GM12872 (cell line): ENCODE results near the gene HLCS.

ENCODE experiments used
- CTCF ChIP-seq: IDR thresholded peaks from 3 replicates; pipeline ENCODE4 v1.5.1; 2011; ENCODE audit warnings: low read depth, mild to moderate bottlenecking, low read length, moderate library complexity; ENCODE audit not compliant: insufficient read depth

Gene HLCS

DNA sequence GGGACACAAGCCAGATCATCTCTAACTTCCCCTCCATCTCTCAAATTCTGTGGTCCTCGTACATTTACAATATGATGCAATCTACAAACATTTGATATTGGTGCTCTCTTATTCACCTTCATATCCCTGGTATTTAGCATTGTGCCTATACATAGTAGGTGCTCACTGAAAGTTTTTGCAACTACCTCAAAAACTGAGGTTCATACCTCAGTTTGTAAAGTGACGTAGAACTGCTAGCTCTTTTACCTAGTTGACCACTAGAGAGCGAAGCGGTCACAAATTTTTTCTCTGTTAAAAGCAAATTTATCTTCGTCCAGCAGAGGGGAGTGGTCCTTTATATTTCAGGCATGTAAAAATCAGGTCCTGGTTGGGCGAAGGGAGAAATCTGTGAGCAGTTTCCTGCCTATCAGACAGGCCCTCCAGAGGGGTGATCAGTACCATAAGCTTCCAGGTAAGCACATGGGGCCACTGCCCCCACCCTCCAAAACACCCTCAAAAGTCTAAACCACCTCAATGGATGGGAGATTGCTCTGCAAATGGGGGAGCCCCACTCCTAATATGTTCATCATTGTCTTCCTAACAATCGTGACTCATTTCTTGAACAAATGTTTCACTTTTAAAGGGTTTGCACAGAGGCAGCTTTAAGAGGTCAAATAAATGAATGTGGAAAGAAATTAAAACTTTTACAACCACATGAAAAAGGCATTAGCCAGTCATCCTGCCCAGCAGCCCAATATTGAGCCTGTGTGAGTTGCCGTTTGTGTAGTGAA is 10.6 kb upstream of the HLCS start:
- peak; percentile 68 for TF ChIP-seq CTCF

GRCh38 chr21:36976228-36976861 is 9.9 kb upstream of the HLCS start:
- no peak for TF ChIP-seq CTCF

DNA sequence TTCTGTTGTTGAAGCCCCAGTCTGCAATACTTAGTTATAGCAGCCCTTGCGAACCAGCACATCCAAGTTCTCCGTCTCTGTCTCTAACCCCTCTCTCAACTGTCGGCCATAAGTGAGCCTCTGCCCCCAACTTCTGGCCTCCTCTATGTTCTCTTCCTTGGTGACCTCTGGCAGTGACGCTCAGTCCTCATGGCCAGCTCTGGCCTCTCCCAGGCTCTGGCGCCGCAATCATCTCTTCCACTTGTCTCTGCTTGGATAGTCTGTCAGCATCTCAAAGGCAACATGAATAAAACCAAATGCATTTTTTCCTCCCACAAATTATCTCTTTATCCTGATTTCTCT is 8.4 kb upstream of the HLCS start:
- no peak for TF ChIP-seq CTCF

DNA sequence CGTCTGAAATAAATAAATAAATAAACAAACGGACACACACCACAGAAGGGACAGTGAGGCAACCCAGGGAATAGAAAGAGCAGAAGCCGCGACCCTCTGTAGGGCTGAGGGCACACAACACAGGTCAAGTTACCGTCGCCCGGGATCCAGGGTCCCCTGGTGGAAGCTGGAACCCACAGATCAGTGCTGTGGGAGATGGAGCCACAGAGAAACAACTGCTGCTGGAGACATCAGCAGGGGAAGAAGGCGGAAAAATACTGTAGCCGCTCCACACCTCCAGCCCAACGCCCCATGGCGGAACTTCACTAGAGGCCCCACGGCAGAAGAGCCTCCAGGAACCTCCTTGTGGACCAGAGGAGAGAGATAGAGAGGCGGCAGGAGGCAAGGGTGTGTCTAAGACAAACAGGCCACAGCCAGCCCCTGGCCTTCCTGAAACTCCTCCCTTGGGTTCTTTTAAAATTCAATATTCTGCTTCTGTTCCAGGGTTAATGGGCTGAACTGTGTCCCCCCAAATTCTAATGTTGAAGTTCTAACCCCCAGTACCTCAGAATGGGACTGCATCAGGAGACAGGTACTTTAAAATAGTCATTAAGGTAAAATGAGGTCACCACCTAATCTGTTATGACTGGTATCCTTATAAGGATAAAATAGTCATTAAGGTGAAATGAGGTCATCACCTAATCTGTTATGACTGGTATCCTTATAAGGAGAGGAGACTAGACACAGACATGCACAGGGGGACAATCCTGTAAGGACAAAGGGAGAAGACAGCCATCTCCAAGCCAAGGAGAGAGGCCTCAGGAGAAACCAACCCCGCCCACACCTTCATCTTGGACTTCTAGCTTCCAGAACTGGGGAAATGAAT is 7.7 kb upstream of the HLCS start:
- TF ChIP-seq CTCF: no peak

DNA sequence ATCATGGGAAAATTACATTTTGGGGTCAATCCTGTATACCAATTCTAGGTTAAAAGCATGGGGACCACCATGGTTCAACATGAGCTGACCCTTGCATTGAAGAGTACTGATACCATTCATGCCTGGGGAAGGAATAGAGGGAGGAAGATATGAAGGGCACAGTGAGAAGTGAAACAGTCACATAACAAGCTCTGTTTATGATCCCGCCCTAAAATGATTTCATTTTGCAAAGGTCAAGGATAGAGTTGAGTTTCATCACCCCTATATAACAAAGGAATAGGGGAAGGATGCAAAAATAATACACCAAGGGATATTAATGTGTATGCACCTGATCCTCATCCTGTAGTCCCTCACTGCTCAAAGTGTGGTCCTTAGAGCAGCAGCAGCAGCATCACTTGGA is 2.5 kb upstream of the HLCS start:
- no peak for TF ChIP-seq CTCF

- no peak for TF ChIP-seq CTCF
Measured at GRCh38 chr21:36968414-36968813, 1.9 kb upstream of the HLCS start.
